ENCODE results near the gene TNNI2.
"Not testable (repeated sequence)": the region's sequence is repeated elsewhere in the genome, so short reads cannot be mapped to it uniquely, and the experiment has no call there.

TNNI2 gene

DNA sequence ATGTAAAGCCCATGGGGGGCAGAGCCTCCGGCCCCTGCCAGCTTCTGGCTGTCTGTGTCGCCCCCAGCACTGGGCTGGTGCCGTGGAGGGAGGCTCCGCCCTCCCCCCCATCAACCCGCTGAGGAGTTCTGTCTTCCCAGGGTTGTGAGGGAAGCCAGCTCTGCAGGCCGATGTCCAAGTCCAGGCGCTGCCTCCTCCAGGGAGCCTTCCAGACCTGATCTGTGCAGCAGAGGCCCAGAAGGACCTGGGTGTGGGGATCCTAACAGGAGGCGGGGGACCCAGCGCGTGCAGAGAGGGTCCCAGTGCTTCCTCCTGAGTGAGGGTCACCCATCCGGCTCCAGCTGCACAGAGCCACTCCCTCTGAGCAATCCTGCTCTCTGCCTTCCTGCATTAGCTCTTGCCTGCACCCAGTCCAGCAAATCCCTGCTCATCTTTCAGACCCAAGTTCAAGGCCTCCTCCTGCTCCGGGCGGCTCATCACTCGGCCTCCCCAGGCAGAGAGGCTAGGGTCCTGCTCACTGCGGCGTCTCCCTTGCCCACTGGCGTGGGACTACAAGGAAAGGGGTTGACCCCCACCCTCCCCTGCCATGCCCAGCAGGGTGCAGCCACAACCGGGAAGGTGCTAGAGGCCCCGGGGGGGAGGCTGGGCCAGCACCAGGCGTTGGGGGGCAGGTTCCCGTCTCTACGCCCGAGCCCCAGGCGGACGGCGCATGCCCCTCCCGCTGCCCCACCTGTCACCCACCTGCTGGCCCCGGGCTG lies 36.5 kb downstream of the TNNI2 start:
- DNase-seq (ENCODE audit: low spot score): no peak

GRCh38 chr11:1875851-1876301 lies 37.1 kb downstream of the TNNI2 start:
- not testable (repeated sequence) for DNase-seq (ENCODE audit: low spot score)

- peak; percentile 8 for DNase-seq (ENCODE audit: low spot score)
Measured at GRCh38 chr11:1876361-1877063, 37.7 kb downstream of the TNNI2 start.

DNA sequence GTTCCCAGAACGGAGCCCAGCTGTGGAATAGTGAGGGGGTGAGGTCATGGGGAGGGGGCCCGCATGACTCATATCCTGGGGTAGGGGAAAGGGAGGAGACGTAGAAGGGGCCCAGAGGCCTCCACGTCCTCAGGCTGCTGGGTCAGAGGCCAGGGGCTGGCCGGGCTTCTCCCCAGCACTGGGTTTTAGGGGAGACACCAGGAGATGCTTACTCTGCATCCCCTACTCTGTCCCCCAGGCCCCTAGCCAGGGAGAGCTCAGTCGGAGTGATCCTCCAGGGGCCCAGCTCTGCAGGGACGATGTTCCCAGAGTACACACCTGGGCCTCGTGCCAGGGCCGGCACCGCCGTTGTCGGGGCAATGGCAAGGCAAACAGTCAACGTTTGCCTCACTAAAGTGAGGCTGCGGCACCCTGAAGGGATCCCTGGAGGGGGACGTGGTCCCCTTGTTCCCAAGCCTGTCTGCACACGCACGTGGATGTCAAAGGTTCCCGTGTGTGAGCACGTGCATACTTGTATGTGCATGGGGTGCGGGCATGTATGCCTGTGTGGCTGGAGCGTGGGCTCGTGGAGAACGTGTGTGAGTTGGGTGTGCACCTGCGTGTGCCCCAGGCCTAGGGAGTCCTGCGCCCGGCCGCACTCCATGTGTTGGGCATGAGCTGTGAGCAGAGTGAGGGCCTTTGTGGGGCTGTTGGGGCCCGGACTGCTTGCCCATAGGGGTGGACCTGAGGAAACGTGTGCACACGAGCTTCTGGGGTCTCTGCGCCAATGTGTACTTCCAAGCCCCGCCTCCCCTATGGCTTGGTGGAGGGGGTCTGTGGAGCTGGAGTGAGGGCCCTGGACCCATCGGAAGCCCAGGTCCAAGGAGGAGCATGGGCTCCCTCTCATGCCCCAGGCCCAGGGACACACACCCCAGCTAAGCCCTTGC lies 38.7 kb downstream of the TNNI2 start:
- DNase-seq (ENCODE audit: low spot score): no peak

DNA sequence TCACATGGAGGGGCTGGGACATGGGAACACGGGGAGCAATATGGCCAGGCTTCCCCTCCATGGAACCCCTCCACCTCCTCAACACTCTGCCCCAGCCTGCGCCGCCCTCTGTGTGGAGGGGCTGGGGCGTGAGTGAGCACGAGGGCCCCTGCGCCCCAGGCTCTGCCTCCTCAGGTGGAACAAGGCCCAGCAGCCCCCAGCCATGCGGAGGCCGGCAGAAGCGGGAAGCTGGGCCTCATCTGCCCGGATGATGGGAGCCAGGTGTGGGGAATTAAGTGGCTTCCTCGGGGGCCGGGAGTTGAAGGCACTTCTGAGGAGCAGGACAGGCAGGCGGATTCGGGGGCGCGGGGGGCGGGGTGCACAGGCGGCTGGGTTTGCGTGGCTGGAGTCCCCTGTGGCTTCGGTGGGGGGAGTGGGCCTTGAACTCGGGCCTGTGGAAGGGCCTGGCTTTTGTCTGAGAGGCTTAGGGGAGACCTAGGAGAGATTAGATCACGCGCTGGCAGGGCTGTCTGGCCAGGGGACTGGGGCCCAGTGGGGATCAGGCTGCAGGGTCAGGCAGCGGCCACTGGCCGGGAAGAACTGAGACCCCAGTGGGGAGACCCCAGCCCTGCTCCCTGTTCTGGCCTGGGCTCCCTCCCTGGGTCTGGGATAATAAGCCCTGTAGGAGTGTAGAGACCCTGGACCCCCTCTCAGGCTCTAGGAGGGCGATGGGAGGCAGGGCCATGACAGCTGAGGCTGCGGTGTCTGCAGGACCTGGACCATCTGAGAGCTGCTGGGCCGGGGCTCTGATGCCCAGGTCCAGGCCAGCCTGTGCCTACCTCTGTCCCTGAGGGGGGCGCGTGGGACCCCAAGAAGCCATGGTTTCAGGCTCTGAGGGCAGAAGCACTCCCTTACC lies 39.6 kb downstream of the TNNI2 start:
- no peak for DNase-seq (ENCODE audit: low spot score)

DNA sequence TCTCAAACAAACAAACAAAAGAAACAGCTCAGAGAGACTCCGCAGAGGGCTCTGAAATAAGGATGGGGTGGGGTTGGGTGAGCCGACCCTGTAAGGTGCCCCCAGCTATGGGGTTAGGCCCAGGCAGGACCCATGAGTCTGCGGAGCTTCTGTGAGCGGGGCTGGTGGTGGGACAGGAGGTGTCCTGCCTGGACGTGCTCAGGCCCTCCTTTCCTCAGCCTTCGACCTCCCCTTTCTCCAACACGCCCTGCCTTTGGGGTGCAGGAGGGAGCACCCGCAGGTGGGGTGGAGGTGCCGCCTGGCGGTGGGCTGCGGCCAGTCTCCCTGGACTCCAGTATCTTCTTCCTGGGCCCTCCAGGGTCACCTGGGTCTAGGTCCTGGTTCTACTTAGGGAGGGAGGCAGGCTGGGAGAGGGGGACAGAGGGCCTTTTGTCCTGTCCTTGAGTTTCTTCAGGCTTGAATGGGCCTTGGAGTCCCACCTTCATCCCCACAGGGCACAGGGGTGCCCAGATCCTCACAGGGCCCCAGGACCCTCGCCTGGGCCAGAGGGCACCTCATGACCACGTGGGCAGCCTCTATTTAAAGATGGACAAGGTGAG lies 40.7 kb downstream of the TNNI2 start:
- DNase-seq (ENCODE audit: low spot score): no peak

DNA sequence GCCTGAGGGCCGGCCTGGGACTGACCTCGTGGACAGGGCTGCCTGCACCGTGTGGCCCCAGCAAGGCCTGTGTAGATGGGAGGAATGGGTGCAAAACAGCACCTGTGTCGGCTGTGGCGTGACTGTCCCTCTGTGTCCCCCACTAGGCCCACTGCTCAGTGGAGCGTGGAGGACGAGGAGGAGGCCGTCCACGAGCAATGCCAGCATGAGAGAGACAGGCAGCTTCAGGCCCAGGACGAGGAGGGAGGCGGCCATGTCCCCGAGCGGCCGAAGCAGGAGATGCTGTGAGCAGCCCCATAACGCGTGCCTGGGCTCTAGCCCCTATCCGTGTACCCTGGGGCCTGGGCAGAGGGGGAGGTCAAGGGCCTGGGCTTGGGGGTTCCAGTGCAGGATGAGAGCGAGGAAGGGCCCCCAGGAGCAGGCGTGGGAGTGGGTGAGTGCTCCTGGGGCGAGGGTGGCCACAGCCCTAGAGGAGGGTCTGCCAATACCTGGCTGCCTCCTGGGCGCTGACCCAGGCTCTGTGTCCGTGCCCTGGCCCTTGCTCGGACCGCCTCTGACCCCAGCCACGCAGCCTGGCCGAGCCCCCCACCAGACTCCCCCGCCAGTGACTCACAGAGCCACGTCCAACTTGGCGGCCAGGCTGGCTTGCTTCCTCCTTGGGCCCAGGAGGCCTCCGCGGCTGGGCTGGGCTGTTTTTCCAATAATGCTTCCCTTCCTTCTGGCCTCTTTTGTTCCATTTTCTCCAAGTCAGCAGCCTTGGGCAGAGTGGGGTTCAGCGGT lies 41.4 kb downstream of the TNNI2 start:
- no peak for DNase-seq (ENCODE audit: low spot score)

GRCh38 chr11:1880746-1881441 lies 42.1 kb downstream of the TNNI2 start:
- DNase-seq (ENCODE audit: low spot score): no peak

GRCh38 chr11:1881442-1882264 lies 42.9 kb downstream of the TNNI2 start:
- no peak for DNase-seq (ENCODE audit: low spot score)

DNA sequence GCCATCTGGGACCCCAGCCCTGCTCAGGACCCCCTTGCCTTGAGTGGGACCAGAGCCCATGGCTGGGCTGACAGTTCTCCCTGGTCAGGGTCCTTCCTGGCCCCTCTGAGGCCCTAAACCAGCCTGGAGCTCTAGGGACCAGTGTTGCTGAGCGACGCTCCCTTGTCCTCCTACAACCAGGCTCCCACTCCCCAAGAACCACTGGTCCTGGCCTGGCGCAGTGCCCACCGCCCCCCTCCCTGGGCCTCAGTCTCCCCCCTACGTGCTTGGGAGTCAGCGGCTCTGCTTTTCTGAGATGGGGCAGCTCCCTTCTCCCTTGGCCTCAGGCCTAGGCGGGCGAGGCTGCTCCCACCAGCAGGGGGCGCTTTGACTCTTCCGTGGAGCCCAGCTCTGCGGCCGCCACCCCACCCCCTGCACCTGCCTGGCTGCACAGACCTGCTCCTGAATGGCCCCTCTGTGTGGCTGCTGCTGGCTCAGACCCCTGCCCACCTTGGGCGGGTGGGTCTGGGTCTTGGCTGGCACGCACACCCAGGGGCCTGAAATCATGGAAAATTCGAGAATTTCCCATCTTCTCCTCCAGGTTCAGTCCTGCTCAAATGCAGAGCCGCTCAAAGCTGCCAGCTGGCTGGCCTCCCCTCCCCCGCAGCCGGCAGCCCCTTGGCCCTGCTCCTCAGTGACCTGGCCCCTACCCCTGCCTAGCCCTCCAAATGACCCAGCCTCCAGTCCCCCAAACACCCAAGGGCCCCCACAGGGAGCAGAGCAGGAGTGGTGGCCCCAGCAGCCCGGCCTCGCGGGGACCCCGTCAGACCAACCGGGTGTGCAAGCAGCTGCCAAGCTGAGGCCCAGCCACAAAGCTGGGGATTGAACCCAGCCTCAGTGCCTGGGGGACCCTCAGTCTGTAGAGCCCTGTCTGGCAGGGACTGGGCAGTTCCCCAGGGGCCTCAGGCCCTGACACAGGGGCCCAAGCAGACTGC lies 43.8 kb downstream of the TNNI2 start:
- peak; percentile 42 for DNase-seq (ENCODE audit: low spot score)

DNA sequence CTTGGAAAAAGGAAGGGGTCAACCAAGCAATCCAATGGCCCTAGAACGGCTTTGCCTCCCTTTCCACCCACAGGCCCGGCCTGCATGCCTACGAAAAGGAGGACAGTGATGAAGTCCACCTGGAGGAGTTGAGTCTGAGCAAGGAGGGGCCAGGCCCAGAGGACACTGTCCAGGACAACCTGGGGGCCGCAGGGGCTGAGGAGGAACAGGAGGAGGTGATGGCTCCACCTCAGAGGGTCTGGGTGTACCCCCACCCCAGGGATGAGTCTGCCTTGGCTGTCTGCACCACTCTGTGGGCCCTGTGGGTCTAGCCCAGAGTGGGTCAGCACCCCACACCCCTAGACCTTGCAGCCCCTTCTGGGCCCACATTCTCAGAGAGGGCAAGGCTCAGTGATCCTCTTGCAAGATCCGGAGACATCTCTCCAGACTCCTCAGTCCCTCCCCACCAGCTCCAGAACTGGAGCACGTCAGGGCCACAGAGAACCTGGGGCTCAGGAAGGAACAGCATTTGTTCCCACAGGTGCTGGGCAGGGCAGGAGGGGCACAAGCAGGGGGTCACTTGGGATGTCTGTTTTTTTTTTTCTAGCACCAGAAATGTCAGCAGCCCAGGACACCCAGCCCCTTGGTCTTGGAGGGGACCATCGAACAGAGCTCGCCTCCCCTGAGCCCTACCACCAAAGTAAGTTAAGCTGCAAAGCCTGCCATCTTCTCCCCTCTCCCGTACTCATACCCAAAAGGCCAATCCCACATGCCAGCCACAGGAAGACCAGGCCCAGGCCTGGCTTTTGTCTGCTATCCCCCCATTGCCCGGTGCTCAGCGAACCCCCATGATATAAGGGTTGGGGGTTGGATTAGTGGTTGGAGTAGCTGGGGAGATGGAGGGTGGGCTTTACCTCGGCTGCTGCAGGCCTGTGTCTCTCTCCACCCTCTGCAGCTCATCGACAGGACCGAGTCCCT lies 44.8 kb downstream of the TNNI2 start:
- no peak for DNase-seq (ENCODE audit: low spot score)

DNA sequence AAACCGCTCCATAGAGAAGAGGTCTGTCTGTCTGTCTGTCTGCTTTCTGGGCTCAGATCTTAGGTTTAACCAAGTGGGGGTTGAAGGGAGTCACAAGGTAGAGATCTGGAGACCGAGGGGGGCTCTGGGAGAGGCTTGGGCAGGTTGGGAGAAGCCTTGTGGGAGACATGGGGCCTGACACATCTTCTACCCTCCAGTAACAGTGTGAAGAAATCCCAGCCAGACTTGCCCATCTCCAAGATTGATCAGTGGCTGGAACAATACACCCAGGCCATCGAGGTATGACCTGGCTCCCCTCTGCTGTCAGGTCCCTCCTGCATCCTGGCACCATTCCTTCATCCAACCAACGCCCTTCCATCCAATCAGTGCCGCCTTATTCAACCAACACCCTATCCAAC lies 45.5 kb downstream of the TNNI2 start:
- no peak for DNase-seq (ENCODE audit: low spot score)

DNA sequence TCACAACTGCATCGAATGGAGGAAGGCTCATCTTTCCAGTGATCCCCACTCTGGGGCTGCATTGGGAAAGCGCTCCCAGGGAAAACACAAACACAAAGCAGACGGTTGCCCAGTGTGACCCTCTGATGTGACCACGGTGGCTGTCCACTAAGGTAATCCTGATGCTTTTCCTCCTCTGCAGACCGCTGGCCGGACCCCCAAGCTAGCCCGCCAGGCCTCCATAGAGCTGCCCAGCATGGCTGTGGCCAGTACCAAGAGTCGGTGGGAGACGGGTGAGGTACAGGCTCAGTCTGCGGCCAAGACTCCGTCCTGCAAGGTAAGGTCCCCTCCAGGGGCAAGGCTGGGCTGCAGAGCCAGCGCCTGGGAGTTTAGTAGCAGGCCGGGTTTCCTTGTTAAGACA lies 47.8 kb downstream of the TNNI2 start:
- DNase-seq (ENCODE audit: low spot score): not testable (repeated sequence)

DNA sequence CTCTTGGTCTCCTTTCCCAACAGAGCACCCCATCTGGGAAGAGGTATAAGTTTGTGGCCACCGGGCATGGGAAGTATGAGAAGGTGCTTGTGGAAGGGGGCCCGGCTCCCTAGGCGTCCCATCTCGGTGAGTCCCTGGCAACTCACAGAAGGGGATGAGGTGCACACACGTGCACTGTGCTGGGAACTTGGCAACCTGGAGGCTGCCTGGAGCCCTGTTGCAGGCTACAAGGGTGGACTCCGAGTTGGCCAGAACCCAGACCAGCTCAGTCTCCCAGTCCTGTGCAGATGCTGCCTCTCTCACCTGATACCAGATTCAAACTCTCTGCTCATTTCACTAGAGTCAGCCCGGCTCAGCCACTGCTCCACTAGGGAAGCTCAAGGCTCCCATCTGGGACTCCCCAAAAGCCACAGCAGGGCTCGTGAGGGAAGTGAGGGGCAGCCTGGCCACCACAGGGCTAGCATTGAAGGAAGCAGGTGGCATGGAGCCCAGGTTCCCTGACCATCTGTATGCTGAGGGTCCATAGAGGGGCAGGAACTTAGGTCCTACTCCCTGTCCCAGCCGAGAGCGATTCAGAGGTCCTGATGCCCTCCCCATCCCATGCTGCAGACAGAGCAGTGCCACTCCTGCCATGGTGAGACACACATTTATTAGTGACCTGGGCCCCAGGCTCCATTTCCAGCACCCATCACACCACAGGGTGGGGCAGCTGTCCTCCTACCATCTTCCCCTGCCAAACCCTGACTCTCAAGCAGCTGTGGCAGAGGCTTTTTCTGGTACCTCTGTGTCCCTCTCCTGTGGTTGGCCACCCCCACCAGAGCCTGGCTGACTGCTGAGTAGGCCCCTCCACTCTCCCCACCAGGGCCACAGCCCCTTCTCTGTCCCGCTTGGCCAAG lies 48.9 kb downstream of the TNNI2 start:
- DNase-seq (ENCODE audit: low spot score): no peak

DNA sequence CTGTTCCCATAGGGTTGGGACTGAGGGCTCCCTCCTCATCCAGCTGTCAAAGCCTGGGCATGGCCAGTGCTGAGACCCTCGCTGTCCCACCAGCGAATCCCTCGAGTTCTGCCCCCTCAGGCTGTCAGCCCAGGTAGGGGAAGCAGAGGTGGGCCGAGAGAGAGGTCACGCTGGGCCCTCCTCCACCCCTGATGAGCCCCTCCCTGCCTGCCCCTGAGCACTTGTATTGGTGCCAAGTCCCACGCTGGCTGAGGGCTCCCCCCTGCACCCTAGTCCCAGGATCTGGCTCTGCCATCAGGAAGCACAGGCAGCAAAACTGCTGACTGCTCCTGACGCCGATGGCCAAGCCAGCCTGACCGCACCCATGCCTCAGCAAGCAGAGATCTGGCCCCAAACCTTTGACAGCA lies 49.6 kb downstream of the TNNI2 start:
- no peak for DNase-seq (ENCODE audit: low spot score)
